Fibroblast of pulmonary artery (primary cell): ENCODE data around the gene HHIPL2.

ENCODE experiments used
- DNase-seq: peaks from one replicate; pipeline ENCODE4 v3.0.0-alpha.2; 2010; ENCODE audit warnings: low read depth
- H3K4me3 ChIP-seq: replicated peaks from 2 replicates; pipeline ENCODE4 v1.5.1; 2011; ENCODE audit warnings: low read depth, mild to moderate bottlenecking, control low read depth, low read length, moderate library complexity
- CTCF ChIP-seq: IDR thresholded peaks from 2 replicates; pipeline ENCODE4 v1.5.1; 2011; ENCODE audit warnings: mild to moderate bottlenecking, control low read depth, low read length, inconsistent platforms; ENCODE audit errors: missing control alignments

HHIPL2 gene

DNA sequence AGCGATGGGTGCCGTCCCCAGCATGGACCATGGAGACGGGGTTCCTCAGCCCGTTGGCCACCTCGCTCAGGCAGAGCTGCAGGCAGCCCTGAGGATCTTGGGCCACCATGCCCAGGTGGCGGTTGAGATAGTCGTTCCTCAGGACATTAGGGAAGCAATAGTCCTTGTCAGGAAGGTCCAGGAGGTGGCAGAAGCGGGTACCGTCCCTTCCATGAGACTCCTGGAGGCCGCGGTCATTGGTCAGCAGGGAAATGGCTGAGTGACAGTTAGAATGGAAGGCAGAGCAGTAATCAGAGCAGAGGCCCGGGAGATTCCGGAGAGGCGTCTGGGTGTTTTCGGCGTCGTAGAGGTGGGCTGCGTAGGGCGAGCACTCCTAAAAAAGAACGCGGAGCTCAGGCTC, 4.1 kb downstream of the HHIPL2 start:
- no peak for DNase-seq
- no peak overlapping the region for H3K4me3 ChIP-seq
- TF ChIP-seq CTCF, result no peak

DNA sequence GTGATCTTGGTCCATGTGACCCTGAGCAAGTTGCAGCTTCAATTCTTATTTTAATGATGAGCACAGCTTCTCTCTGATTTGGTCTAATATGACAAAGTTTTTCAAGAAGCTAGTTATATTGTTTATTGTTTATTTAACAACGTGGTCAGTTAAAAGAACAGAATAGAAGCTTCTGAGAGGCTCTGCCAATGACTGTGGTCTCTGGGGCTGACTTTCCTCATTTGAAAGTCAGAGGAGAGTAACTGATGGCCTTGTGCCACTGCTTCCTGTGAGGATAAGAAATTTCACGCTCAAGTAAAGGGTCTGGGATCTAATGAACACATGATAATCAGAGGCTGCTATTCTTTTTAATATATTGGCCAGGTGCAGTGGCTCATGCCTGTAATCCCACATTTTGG, 7.3 kb downstream of the HHIPL2 start:
- TF ChIP-seq CTCF, result no peak
- no peak for DNase-seq
- no peak overlapping the region for H3K4me3 ChIP-seq

DNA sequence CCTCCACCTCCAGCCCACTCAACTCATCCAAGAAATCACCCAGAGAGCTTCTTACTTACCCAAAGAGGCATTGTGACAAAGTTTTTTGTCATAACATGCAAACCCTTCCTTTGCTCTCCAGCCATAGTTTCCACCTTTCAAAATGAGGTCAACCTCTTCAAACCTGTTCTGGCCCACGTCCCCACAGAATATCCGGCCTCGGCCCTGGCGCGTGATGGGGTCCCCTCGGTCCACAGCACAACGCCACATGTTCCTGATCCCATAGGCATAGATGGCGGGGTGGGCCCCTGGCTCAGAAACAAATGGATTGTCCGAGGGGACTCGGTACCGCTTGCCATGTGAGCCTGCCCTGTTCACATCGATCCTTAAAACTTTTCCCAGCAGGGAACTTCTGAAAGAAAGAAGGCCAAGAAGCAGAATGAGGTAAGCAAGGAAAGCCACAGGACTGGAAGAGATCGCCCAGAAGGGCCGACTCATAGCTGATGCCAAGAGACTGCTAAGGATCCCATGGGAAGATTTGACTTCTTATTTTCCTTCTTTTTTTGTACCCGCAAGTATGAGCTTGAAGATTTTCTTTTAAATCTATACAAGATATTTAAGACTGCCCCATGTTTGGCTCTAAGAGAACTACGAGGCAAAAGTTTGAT, 7.8 kb downstream of the HHIPL2 start:
- H3K4me3 ChIP-seq, result no peak overlapping the region
- DNase-seq, result no peak
- TF ChIP-seq CTCF, result no peak

GRCh38 chr1:222535455-222535854, 12.4 kb downstream of the HHIPL2 start:
- H3K4me3 ChIP-seq, result no peak overlapping the region
- no peak for DNase-seq
- no peak for TF ChIP-seq CTCF

- no peak for TF ChIP-seq CTCF
- no peak overlapping the region for H3K4me3 ChIP-seq
- DNase-seq, result no peak
These were observed 17.1 kb downstream of the HHIPL2 start for GRCh38 chr1:222530852-222531251.

DNA sequence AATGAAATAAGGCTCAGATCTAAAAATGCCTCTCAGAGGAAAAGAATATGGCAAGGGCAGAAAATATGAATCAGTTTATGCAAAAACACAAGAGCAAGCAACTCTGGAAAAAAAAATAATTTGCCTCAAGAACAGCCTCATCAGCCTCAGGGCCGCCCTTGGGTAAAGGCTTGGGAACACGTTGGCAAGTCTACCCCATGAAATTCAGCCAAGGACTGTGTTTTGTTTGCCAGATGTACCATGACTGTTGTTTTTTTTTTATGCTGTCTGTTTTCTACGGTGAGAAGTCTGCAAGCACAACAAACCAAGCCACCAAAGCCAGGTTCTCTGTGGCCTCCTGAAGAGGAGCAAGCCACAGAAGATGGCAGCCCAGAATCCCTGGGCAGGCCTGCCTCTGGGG, 18.0 kb downstream of the HHIPL2 start:
- no peak for TF ChIP-seq CTCF
- DNase-seq, result no peak
- no peak overlapping the region for H3K4me3 ChIP-seq

DNA sequence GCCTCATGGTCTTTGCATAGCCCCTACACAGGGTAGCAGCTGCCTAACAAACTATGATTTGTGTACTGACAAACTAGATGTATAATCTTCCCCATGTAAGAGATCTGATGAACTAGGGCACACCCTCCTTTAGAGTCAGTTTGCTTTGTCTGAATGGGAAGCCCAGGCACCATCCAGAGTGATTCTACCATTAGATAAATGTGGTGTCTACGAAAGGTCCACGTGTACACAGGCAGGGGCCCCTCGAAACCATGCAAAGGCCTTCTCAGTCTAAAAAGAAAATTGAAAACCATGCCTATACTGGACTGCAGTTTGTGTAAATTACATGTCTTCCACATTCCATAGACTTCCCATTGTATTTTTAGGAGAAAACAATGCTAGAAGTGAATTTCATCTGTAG, 18.7 kb downstream of the HHIPL2 start:
- DNase-seq, result no peak
- no peak overlapping the region for H3K4me3 ChIP-seq
- TF ChIP-seq CTCF, result no peak
